ENCODE results near the gene DDX41.
A peak's percentile ranks its signal among the peaks of the same experiment; 100 is the strongest.

DDX41 gene

GRCh38 chr5:177557796-177558195 is 41.0 kb upstream of the DDX41 start:
- H3K9me2 ChIP-seq (replicated peaks; ENCODE audit: low read depth, low read length) = no peaks in the 10 kb centered on the region
- TF ChIP-seq, protein P1, sequence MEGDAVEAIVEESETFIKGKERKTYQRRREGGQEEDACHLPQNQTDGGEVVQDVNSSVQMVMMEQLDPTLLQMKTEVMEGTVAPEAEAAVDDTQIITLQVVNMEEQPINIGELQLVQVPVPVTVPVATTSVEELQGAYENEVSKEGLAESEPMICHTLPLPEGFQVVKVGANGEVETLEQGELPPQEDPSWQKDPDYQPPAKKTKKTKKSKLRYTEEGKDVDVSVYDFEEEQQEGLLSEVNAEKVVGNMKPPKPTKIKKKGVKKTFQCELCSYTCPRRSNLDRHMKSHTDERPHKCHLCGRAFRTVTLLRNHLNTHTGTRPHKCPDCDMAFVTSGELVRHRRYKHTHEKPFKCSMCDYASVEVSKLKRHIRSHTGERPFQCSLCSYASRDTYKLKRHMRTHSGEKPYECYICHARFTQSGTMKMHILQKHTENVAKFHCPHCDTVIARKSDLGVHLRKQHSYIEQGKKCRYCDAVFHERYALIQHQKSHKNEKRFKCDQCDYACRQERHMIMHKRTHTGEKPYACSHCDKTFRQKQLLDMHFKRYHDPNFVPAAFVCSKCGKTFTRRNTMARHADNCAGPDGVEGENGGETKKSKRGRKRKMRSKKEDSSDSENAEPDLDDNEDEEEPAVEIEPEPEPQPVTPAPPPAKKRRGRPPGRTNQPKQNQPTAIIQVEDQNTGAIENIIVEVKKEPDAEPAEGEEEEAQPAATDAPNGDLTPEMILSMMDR (conservative IDR thresholded peaks at IDR 0.05; ENCODE audit: low read length) = no peak
- no peak for TF ChIP-seq EZH2phosphoT487 (IDR thresholded peaks at IDR 0.05; ENCODE audit: borderline replicate concordance)
- peaks cover 11% of the 10 kb centered on the region for H4K20me1 ChIP-seq (ENCODE audit: insufficient read depth, low read length, poor library complexity, severe bottlenecking)
- peaks cover 18% of the 10 kb centered on the region for H3K79me2 ChIP-seq (ENCODE audit: insufficient read depth, low read length)
- H3K4me1 ChIP-seq (ENCODE audit: insufficient read depth, low read length, poor library complexity, severe bottlenecking) = peaks cover 16% of the 10 kb centered on the region
- H3K4me2 ChIP-seq (ENCODE audit: low read depth, low read length, poor library complexity, severe bottlenecking) = no peak overlapping the region
- H3F3A ChIP-seq (ENCODE audit: low read depth) = no peaks in the 10 kb centered on the region
- H2AFZ ChIP-seq (ENCODE audit: low read length) = no peak overlapping the region
- no peaks in the 10 kb centered on the region for H3K9me3 ChIP-seq (ENCODE audit: insufficient read depth, low read depth, low read length)
- peak overlapping the region; percentile 72 for H3K9ac ChIP-seq (ENCODE audit: low read depth, low read length, poor library complexity, severe bottlenecking)
- H3K36me3 ChIP-seq (ENCODE audit: insufficient read depth, low read length) = no peaks in the 10 kb centered on the region
- H3K4me3 ChIP-seq (ENCODE audit: low read length, poor library complexity, severe bottlenecking) = peak overlapping the region; percentile 61
- no peaks in the 10 kb centered on the region for H3K27me3 ChIP-seq (ENCODE audit: insufficient read depth, low read length, poor library complexity, severe bottlenecking)

GRCh38 chr5:177557041-177557647 is 40.4 kb upstream of the DDX41 start:
- Histone ChIP-seq H3K9me2 (replicated peaks; ENCODE audit: low read depth, low read length) (no peaks in the 10 kb centered on the region), H3K27me3 (ENCODE audit: insufficient read depth, low read length, poor library complexity, severe bottlenecking) (no peaks in the 10 kb centered on the region), H2AFZ (ENCODE audit: low read length) (peak overlapping the region; percentile 85), H3K4me3 (ENCODE audit: low read length, poor library complexity, severe bottlenecking) (peak overlapping the region; percentile 61), H3F3A (ENCODE audit: low read depth) (no peaks in the 10 kb centered on the region), H3K9me3 (ENCODE audit: insufficient read depth, low read depth, low read length) (no peaks in the 10 kb centered on the region), H3K9ac (ENCODE audit: low read depth, low read length, poor library complexity, severe bottlenecking) (peak overlapping the region; percentile 72), H3K36me3 (ENCODE audit: insufficient read depth, low read length) (no peaks in the 10 kb centered on the region), H4K20me1 (ENCODE audit: insufficient read depth, low read length, poor library complexity, severe bottlenecking) (peaks cover 15% of the 10 kb centered on the region), H3K4me1 (ENCODE audit: insufficient read depth, low read length, poor library complexity, severe bottlenecking) (peaks cover 20% of the 10 kb centered on the region), H3K79me2 (ENCODE audit: insufficient read depth, low read length) (peaks cover 25% of the 10 kb centered on the region), H3K4me2 (ENCODE audit: low read depth, low read length, poor library complexity, severe bottlenecking) (peak overlapping the region; percentile 73)
- no peak for TF ChIP-seq EZH2phosphoT487 (IDR thresholded peaks at IDR 0.05; ENCODE audit: borderline replicate concordance)
- TF ChIP-seq, protein P1 (conservative IDR thresholded peaks at IDR 0.05; ENCODE audit: low read length) = no peak

DNA sequence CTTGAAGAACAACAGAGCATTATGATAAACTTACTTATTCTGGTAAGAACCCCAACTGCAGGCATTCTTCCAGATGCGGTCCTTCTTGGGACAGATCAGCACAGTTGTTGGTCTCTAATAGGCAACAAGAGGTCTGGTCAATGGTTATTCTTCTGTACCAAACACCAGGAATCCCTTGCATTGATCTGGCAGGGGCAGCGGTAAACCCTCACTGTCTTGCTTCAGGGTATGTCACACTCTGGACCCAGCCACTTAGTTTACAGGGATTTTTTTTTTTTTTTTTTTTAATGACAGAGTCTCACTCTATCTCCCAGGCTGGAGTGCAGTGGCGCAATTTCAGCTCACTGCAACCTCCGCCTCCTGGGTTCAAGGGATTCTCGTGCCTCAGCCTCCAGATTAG is 38.9 kb upstream of the DDX41 start:
- no peaks in the 10 kb centered on the region for H3F3A ChIP-seq (ENCODE audit: low read depth)
- H3K79me2 ChIP-seq (ENCODE audit: insufficient read depth, low read length) = peaks cover 35% of the 10 kb centered on the region
- H3K27me3 ChIP-seq (ENCODE audit: insufficient read depth, low read length, poor library complexity, severe bottlenecking) = no peaks in the 10 kb centered on the region
- no peaks in the 10 kb centered on the region for H3K9me3 ChIP-seq (ENCODE audit: insufficient read depth, low read depth, low read length)
- H3K4me3 ChIP-seq (ENCODE audit: low read length, poor library complexity, severe bottlenecking) = no peak overlapping the region
- no peaks in the 10 kb centered on the region for H3K36me3 ChIP-seq (ENCODE audit: insufficient read depth, low read length)
- H3K9ac ChIP-seq (ENCODE audit: low read depth, low read length, poor library complexity, severe bottlenecking) = no peak overlapping the region
- TF ChIP-seq EZH2phosphoT487 (IDR thresholded peaks at IDR 0.05; ENCODE audit: borderline replicate concordance) = no peak
- TF ChIP-seq, protein P1 (conservative IDR thresholded peaks at IDR 0.05; ENCODE audit: low read length) = no peak
- H2AFZ ChIP-seq (ENCODE audit: low read length) = no peak overlapping the region
- peaks cover 15% of the 10 kb centered on the region for H4K20me1 ChIP-seq (ENCODE audit: insufficient read depth, low read length, poor library complexity, severe bottlenecking)
- no peak overlapping the region for H3K4me2 ChIP-seq (ENCODE audit: low read depth, low read length, poor library complexity, severe bottlenecking)
- H3K4me1 ChIP-seq (ENCODE audit: insufficient read depth, low read length, poor library complexity, severe bottlenecking) = peaks cover 25% of the 10 kb centered on the region
- no peaks in the 10 kb centered on the region for H3K9me2 ChIP-seq (replicated peaks; ENCODE audit: low read depth, low read length)
